Stimulated activated CD4-positive, alpha-beta T cell treated with anti-CD3 and anti-CD28 coated beads, TNF-alpha, amount 100 ng/mL, for 1 hour (primary cell): Measurements from ENCODE around the gene PDGFA.

Experiments
- DNase-seq, 3 donors: peaks; one replicate each; pipeline ENCODE4 v3.0.0-alpha.2; 2020; ENCODE audit warnings: low read depth in 3 of 3, low spot score in 1 of 3

The PDGFA gene

DNA sequence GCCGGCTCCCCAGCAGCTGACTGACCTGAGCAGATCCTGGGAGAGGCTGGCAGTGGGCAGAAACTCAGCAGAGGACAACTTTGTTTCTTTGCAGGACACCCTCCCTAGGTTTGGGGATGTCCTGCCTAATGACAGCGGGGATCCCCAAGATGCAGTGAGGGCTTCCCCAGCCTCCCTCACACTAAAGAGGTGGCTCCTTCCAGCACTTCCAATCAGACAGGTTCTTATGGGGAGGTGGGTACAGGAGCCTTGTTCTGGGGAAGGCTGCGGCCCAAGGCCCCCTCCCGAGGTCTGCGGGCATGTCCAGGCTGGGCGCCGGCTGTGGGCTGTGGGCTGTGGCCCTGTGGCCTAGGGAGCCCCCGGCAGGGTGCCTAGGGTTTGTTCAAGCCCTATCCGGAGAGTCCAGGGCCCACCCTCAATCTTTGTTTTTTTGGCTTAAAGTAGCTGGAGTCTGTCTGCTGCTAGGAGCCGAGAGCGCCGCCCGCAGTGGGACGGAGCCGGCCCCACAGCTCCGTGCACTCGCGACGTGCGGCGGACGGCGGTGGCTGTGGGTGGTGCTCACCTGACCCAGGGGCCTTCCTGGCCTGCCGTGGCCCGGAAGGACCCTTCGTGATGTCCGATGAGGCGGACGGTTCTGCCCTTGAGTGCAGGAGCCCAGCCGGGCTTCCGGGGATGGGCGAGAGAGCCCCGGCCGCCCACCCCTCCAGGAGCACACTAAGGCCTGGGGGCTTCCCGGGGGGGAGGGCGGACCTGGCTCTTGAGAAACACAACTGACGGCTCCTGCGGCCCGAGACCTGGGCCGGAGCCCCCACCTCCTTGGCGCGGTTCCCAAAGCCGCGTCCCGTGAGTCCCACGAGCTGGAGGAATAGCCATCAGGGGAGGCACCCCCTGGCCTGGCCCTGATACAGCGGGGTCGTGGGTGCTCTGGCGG, 57.2 kb downstream of the PDGFA start:
- DNase-seq = no peak

GRCh38 chr7:461453-462172, 58.0 kb downstream of the PDGFA start:
- DNase-seq = no peak

DNA sequence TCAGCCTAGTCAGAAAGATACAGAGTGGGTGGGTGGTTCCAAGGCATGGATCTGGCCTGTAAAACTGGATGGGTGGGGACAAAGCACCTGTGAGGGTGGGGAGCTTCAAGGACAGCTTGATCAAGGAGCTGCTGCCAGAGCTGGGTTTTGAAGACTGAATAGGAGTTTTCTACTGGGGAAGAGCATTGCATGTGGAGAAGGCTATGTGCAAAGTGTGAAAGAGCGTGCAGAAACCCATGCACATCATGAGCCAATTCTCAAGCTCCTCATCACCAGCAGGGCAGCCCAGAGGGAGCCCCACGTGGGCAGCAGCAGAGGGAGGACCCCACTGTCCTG, 58.6 kb downstream of the PDGFA start:
- no peak for DNase-seq

DNA sequence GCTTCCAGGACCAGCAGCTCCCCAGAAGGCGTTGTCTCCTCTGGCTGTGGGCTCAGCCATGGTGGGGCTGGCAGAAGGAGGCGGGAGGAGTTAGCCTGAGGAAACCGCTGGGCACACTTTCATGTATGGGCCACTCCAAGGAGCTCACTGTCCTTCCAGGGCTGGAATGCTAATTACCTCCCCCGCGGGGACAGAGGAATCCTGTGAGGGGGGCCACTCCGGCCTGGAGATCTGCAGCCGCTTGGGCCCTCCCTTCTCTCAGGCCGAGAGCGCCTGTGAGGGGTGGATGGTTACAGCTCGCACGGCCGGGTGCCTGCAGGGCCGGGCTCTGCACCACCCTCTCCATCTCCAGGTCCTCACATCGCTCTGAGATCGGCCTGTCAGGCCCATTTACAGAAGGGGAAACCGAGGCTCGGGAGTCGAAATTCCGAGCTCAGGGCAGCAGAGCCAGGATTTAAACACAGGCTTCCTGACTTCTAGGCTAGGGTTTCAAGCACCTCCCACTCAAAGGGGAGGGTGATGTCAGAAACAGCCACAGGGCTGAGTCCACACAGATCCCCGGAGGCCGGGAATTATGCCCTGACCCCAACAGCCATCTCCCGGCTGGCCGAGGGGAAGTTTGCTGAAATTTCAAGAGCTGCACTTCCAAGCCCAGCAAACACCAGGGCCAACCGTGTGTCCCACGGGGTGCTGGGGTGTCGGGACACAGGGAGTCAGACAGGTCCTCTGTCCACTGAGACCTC, 59.1 kb downstream of the PDGFA start:
- no peak for DNase-seq

DNA sequence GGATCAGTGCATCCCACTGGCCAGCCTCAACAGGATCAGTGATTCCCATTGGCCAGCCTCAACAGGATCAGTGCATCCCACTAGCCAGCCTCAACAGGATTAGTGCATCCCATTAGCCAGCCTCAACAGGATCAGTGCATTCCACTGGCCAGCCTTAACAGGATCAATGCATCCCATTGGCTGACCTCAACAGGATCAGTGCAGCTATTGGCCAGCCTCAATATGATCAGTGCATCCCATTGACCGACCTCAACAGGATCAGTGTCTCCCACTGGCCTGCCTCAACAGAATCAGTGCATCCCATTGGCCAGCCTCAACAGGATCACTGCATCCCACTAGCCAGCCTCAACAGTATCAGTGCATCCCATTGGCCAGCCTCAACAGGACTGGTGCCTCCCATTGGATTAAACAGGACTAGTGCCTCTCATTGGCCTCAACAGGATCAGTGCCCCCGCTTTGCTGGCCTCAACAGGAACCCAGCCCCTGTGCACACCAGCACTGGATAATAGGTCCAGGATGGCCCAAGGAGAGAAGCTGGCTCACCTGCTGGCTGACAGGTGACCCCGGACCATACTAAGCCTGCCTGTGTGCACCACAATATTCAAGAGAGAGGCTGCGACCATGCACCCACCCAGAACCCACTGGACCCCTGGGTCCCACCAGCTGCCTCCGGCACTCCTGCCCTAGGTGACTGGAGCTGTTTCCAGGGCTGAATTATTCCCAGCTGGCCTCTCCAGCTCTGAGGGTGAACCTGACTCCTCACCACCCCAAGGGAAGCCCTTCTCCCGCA, 59.9 kb downstream of the PDGFA start:
- no peak for DNase-seq

DNA sequence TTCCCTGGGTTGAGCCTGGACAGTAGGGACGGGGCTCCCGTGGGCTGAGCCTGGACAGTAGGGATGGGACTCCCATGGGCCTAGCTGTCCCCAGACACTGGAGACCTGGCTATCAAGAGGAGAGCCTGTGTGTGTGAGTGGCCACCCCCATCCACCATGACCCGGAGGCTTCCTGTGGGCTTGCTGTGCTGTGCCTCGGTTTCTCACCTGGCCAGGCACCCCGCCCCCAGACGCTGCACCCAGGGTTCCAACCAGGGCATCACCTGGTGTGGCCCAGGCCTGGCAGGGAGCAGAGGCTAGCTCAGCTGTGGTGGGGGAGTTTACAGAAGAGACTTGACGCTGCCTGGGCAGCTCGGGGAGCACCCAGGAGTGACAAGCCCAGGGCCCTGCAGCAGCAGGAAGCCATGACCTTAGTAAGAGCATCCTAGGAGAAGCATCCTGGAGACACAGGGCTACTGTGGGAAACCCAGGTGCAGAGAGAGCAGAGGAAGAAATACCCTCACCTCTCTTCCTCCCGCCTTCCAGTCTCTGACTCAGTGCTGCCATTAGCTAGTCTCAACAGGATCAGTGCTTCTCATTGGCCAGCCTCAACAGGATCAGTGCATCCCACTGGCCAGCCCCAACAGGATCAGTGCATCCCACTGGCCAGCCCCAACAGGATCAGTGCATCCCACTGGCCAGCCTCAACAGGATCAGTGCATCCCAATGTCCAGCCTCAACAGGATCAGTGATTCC, 61.0 kb downstream of the PDGFA start:
- DNase-seq = no peak

DNA sequence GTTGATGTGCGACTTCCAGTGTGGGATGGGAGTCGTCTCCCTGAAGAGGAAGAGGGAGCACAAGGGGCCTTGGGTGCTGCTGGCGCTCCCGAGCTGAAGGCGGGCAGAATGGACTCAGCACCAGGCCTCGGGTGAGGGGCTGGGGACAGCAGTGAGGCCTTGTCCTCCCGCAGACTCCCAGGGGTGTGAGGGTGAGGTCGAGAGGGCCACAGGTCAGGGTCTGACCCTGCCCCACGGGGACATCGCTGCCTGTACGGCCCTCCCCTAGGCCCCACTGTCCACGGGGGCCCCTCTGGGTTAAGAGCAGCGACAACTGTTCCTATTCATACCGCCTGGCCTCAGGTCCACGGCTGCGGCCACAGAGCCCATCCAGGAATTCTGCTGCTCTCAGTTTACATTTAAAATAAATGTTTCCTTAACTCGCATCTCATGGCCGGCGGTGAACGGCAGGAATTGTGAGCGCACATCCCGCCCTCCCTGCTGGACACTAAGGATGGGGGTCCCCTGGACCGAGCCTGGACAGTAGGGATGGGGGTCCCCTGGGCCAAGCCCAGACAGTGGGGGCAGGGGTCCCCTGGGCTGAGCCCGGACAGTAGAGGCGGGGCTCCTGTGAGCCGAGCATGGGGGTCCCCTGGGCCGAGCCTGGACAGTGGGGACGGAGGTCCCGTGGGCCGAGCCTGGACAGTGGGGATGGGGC, 61.7 kb downstream of the PDGFA start:
- no peak for DNase-seq

DNA sequence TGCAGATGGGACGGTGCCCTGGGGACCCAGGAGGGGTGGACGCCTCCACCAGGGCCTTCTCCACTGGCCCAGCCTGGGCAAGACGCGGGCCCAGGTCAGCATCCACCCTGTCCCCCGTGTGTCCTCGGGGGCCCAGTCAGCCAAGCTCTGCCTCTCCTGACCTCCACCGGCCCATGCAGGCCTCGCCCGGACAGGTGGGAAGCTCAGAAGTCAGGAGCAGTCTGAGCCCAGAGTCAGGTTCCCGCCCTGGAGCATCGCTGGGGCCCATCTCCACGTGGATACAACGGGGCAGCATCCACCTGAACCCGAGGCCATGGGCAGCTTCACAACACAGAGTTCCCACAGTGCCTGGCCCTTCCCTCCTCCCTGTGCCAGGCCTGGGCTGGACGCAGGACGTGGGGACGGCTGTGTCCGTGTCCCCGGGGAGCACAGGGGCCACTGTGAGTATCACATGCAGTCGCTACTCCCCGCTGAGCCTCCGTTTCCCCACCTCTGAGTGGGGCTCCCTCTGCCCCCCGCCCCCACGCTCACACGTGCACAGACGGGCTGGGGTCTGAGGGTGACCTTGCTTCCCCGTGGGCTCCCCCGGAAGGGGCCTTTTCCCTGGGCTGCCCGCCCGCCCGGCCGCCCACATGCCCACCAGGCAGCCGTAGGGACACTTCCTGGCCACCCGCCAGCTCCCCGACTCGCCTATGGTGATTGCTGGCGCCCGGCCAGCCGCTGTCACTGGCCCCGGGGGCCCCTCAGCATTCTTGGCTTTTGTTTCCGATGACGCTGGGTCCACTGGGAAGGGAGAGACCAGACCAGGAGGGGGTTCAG, 64.3 kb downstream of the PDGFA start:
- no peak for DNase-seq

GRCh38 chr7:454356-455109, 65.1 kb downstream of the PDGFA start:
- DNase-seq = no peak

DNA sequence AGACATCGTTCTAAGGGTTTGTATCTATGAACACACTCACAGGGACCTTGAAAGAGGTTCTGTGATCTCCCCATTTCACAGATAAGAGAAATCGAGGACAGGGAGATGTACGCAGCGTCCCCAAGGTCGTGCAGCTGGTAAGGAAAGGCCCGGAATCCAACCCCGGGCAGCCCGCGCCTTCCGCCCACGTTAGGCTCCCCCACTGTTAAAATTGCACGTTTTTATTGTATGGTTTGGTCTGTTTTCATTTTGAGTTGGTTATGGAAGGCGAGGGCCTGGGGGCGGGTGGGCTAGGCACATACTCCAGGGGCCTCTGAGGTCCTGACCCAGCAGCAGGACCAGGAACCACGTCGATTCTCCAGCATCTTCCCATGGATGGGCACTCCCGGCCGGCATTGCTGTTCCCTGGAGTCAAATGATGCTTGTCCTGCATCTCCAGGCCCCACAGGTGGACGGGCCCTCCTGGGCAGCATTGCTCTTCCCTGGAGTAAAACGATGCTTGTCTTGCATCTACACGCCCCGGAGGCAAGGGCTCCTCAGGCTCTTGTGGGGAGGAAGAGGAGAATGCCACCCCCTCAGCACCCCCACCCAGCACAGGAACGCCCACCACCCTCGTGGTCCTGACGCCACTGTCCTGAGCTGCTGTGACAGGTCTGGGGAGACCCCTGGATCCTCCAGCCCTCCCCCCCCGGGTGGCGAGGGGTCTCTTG, 65.9 kb downstream of the PDGFA start:
- DNase-seq = no peak

GRCh38 chr7:452791-453455, 66.7 kb downstream of the PDGFA start:
- DNase-seq = no peak

DNA sequence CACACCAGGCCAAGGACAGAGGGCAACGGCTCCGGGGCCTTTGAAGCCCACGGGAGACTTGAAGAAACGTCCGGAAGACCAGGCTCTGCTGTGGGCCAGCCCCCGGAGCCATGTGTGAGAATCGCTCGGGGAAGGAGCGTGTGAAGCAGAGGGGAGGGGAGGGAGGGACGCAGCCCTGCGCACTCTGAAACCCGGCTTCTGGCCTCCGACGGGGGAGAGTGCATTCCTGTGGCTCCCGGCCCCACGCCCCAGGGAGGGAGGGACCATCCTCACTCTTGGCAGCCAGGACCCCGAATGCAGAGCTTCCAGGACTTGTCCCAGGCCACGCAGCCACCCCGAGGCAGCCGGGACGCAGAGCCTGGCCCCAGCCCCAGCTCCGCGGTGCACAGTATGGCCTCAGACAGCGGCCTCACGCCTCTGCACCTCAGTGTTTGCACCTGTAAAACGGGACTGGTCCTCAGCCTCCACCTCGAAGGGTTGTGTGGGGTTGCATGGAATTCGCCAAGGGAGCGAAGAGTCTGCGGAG, 67.4 kb downstream of the PDGFA start:
- DNase-seq = no peak

GRCh38 chr7:451255-452225, 68.1 kb downstream of the PDGFA start:
- no peak for DNase-seq

GRCh38 chr7:450741-451140, 68.9 kb downstream of the PDGFA start:
- DNase-seq = no peak

- DNase-seq = no peak
These were observed 69.6 kb downstream of the PDGFA start for GRCh38 chr7:450036-450435.
